Keratinocyte (primary cell): ENCODE data around the gene MARCHF3. TPM values are rescaled to one million over a fixed set of nuclear protein-coding genes. Genes with fewer than 3 reads are reported as not detected.

Experiments used
- DNase-seq: peaks from one replicate; pipeline ENCODE4 v3.0.0-alpha.2; 2011; ENCODE audit warnings: low read depth, missing footprints, low spot score
- FAIRE-seq: peaks from 2 replicates; lab custom pipeline; 2011; peaks lifted over from hg19 to GRCh38; lab: Jason Lieb, UNC
- H2AFZ ChIP-seq: 2 replicates; pipeline ENCODE4 v1.6.0; 2012; ENCODE audit warnings: low read length, control low read depth, inconsistent platforms; ENCODE audit not compliant: control insufficient read depth
- H3K27ac ChIP-seq: 2 replicates; pipeline ENCODE4 v1.5.1; 2011; ENCODE audit warnings: low read length; ENCODE audit not compliant: control insufficient read depth, insufficient read depth
- H3K27me3 ChIP-seq: 3 replicates; pipeline ENCODE4 v1.6.0; 2011; ENCODE audit warnings: low read length; ENCODE audit not compliant: control insufficient read depth, insufficient read depth; ENCODE audit errors: extremely low read depth
- H3K36me3 ChIP-seq, 2 experiments: 2 replicates in 1 of 2; 3 replicates in 1 of 2; pipeline ENCODE4 v1.5.1; 2011; ENCODE audit warnings: low read length in 2 of 2, mild to moderate bottlenecking in 1 of 2; ENCODE audit not compliant: control insufficient read depth in 2 of 2, insufficient read depth in 2 of 2; ENCODE audit errors: extremely low read depth in 1 of 2
- H3K4me1 ChIP-seq: 3 replicates; pipeline ENCODE4 v1.5.1; 2011; ENCODE audit warnings: low read length; ENCODE audit not compliant: control insufficient read depth, insufficient read depth; ENCODE audit errors: extremely low read depth
- H3K4me2 ChIP-seq: 3 replicates; pipeline ENCODE4 v1.6.0; 2011; ENCODE audit warnings: low read depth, low read length; ENCODE audit not compliant: control insufficient read depth, insufficient read depth; ENCODE audit errors: extremely low read depth
- H3K4me3 ChIP-seq, 3 experiments: fragments of 200-600 bp in 1 of 3; sonication (generic) in 1 of 3; 2 replicates in 2 of 3; 3 replicates in 1 of 3; pipeline ENCODE4 v1.5.1; 2011 to 2016; ENCODE audit warnings: low read length in 3 of 3, mild to moderate bottlenecking in 3 of 3, control low read depth in 2 of 3, inconsistent platforms in 1 of 3, low read depth in 1 of 3, mixed read lengths in 1 of 3, mixed run types in 1 of 3, moderate library complexity in 1 of 3; ENCODE audit not compliant: control insufficient read depth in 2 of 3, insufficient read depth in 2 of 3; ENCODE audit errors: extremely low read depth in 1 of 3
- H3K79me2 ChIP-seq: 2 replicates; pipeline ENCODE4 v1.6.0; 2012; ENCODE audit warnings: low read length; ENCODE audit not compliant: control insufficient read depth, insufficient read depth
- H3K9ac ChIP-seq: 3 replicates; pipeline ENCODE4 v1.6.0; 2011; ENCODE audit warnings: low read length; ENCODE audit not compliant: control insufficient read depth, insufficient read depth; ENCODE audit errors: extremely low read depth
- H3K9me1 ChIP-seq: 3 replicates; pipeline ENCODE4 v1.6.0; 2011; ENCODE audit warnings: low read length; ENCODE audit not compliant: control insufficient read depth, insufficient read depth; ENCODE audit errors: extremely low read depth
- H3K9me3 ChIP-seq: 2 replicates; pipeline ENCODE4 v1.5.1; 2012; ENCODE audit warnings: low read depth, low read length; ENCODE audit not compliant: control insufficient read depth
- H4K20me1 ChIP-seq: 3 replicates; pipeline ENCODE4 v1.6.0; 2011; ENCODE audit warnings: low read length; ENCODE audit not compliant: control insufficient read depth, insufficient read depth; ENCODE audit errors: extremely low read depth
- CTCF ChIP-seq, 3 experiments: IDR thresholded peaks in 1 of 3; conservative IDR thresholded peaks in 1 of 3; optimal IDR thresholded peaks in 1 of 3; 2 replicates in 2 of 3; 3 replicates in 1 of 3; pipeline versions ENCODE3 to v1.5.1; 2011; ENCODE audit warnings: low read length in 3 of 3, mild to moderate bottlenecking in 3 of 3, moderate library complexity in 2 of 3, control low read depth in 1 of 3, inconsistent platforms in 1 of 3; ENCODE audit not compliant: insufficient read depth in 2 of 3; ENCODE audit errors: extremely low read depth in 1 of 3
- EZH2 ChIP-seq: IDR thresholded peaks from one replicate; pipeline ENCODE4 v1.6.1; 2012; ENCODE audit warnings: inconsistent platforms, mild to moderate bottlenecking, low read length, moderate library complexity
- dilution Hi-C: fragments of 300-500 bp; cut with MboI; formaldehyde crosslinking; loops from one replicate; pipeline ENCODE4 v1.7.0; 2020; ENCODE audit warnings: low sequenced_read_pairs; ENCODE audit not compliant: extremely low pct_ligation_motif_present
- polyA plus RNA-seq, 5 experiments: library from polyadenylated mRNA; depleted of rRNA in 3 of 5; stranded (reverse) in 3 of 5; stranded (forward) in 1 of 5; unstranded in 1 of 5; fragments of >200 nt; gene quantifications; 1 replicate in 1 of 5; 2 replicates in 3 of 5; 3 replicates in 1 of 5; pipeline versions ENCODE4 v1.2.1 to v1.2.3, GENCODE V29; 2011 to 2012; ENCODE audit warnings: missing spikeins in 2 of 5, low read depth in 1 of 5, low replicate concordance in 1 of 5

The MARCHF3 gene
- polyA plus RNA-seq, 1 donor (not counting 4 experiments of a cell fraction or from before 2014, with no cell fraction given), result 0.45 TPM

GRCh38 chr5:127031147-127031862 lies 947 bp upstream of the MARCHF3 start:
- peaks cover 7% of the 10 kb centered on the region for H3K4me1 ChIP-seq
- TF ChIP-seq CTCF (optimal IDR thresholded peaks at IDR 0.05 in 1 of 3, IDR thresholded peaks at IDR 0.05 in 1 of 3, conservative IDR thresholded peaks at IDR 0.05 in 1 of 3; ENCODE audit: extremely low read depth in 1 of 3, insufficient read depth in 2 of 3, low read length in 3 of 3) (no peak), EZH2 (no peak)
- peak overlapping the region; percentile 96 for H3K4me2 ChIP-seq
- dilution Hi-C loops, result no loop called here
- no peak overlapping the region for H3K27ac ChIP-seq
- H3K36me3 ChIP-seq, result no peaks in the 10 kb centered on the region
- H4K20me1 ChIP-seq, result no peaks in the 10 kb centered on the region
- H2AFZ ChIP-seq, result peak overlapping the region; percentile 78
- no peaks in the 10 kb centered on the region for H3K79me2 ChIP-seq
- peak overlapping the region; percentile 64 for H3K9ac ChIP-seq
- no peak for DNase-seq
- no peaks in the 10 kb centered on the region for H3K9me3 ChIP-seq
- no peak for FAIRE-seq
- no peaks in the 10 kb centered on the region for H3K9me1 ChIP-seq
- peak overlapping the region; percentile 64 to 79 (median 76) for H3K4me3 ChIP-seq
- peaks cover 23% of the 10 kb centered on the region for H3K27me3 ChIP-seq

- FAIRE-seq (no peak), DNase-seq (no peak)
- H3K9me3 ChIP-seq, result no peaks in the 10 kb centered on the region
- dilution Hi-C loops, result no loop called here
- H3K4me2 ChIP-seq, result peak overlapping the region; percentile 96
- H3K36me3 ChIP-seq, result no peaks in the 10 kb centered on the region
- H4K20me1 ChIP-seq, result no peaks in the 10 kb centered on the region
- H3K9ac ChIP-seq, result peak overlapping the region; percentile 67
- no peaks in the 10 kb centered on the region for H3K79me2 ChIP-seq
- H3K27ac ChIP-seq, result no peak overlapping the region
- no peaks in the 10 kb centered on the region for H3K9me1 ChIP-seq
- H3K4me1 ChIP-seq, result peaks cover 7% of the 10 kb centered on the region
- TF ChIP-seq CTCF (optimal IDR thresholded peaks at IDR 0.05 in 1 of 3, IDR thresholded peaks at IDR 0.05 in 1 of 3, conservative IDR thresholded peaks at IDR 0.05 in 1 of 3; ENCODE audit: extremely low read depth in 1 of 3, insufficient read depth in 2 of 3, low read length in 3 of 3), result peak; percentile 11 to 62 (median 54)
- peak; percentile 77 for TF ChIP-seq EZH2
- peak overlapping the region; percentile 98 for H2AFZ ChIP-seq
- H3K4me3 ChIP-seq, result peak overlapping the region; percentile 64 to 79 (median 76)
- H3K27me3 ChIP-seq, result peaks cover 23% of the 10 kb centered on the region
Measured at GRCh38 chr5:127029581-127030258, 638 bp downstream of the MARCHF3 start.
